ENCODE measurements around the gene PYCARD. TPM values are rescaled to one million over a fixed set of nuclear protein-coding genes. Genes with fewer than 3 reads are reported as not detected.
A peak's percentile ranks its signal among the peaks of the same experiment; 100 is the strongest.

The PYCARD gene
- total and polyA plus RNA-seq, 10 of the 15 experiments (the other 5 are each of a cell fraction or from before 2014, with no cell fraction given) = 5.1 to 106 (median 45.9) TPM

DNA sequence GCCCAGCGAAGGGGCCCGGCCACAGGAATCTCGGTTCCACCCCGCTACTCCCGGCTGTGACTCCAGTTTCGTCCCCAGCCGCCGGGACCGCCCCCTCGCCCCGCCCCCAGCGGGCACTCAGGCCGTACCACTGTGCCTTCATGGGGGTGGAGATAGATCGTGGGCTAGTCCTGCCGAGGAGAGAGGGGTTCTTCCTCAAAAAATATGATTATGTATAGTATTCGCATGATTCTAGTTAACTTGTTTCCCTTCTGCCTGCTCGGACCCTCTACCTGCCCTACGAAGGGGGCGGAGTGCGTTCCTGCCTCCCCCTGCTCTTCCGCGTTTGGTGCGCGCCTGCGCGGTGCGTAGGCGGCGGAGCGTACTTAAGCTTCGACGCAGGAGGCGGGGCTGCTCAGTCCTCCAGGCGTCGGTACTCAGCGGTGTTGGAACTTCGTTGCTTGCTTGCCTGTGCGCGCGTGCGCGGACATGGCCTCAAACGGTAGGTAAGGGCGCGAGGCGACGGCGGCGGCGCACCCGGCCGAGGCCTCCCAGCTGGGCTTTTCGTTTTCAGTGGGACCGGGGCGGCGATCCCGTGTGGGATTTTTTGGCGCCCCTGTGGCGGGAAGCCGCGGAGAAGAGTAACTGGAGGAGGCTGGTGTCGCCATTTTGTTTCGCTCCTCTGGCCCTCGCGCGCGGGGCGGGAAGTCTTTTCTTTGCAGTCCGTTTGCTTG is 22.7 kb downstream of the PYCARD start, which contains the start of gene FUS (continued):
- TF ChIP-seq, protein P1, sequence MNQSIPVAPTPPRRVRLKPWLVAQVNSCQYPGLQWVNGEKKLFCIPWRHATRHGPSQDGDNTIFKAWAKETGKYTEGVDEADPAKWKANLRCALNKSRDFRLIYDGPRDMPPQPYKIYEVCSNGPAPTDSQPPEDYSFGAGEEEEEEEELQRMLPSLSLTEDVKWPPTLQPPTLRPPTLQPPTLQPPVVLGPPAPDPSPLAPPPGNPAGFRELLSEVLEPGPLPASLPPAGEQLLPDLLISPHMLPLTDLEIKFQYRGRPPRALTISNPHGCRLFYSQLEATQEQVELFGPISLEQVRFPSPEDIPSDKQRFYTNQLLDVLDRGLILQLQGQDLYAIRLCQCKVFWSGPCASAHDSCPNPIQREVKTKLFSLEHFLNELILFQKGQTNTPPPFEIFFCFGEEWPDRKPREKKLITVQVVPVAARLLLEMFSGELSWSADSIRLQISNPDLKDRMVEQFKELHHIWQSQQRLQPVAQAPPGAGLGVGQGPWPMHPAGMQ (IDR thresholded peaks at IDR 0.05; ENCODE audit: borderline replicate concordance) = no peak
- no peak for TF ChIP-seq ZZZ3 (IDR thresholded peaks at IDR 0.05; ENCODE audit: control insufficient read depth, insufficient read length, low read depth)
- no peak for TF ChIP-seq ZNF217 (IDR thresholded peaks at IDR 0.05)
- no peak for TF ChIP-seq NR2C2 (IDR thresholded peaks at IDR 0.05; ENCODE audit: borderline replicate concordance, control insufficient read depth, insufficient read length, low read depth)
- TF ChIP-seq CHD1 (IDR thresholded peaks at IDR 0.05; ENCODE audit: low read depth, low read length) = peak; percentile 100
- no peak; the same call in 1 of the 2 replicates for TF ChIP-seq NFIC (IDR thresholded peaks at IDR 0.05; ENCODE audit: low read depth, low read length)
- TF ChIP-seq SMAD5 (IDR thresholded peaks at IDR 0.05; ENCODE audit: low read depth) = peak; percentile 100
- no peak for TF ChIP-seq NR2C1 (IDR thresholded peaks at IDR 0.05)
- peak; percentile 57 for TF ChIP-seq CREM (IDR thresholded peaks at IDR 0.05; ENCODE audit: low read depth)
- TF ChIP-seq ELK1 (IDR thresholded peaks at IDR 0.05; ENCODE audit: low read depth, low read length) = peak; percentile 51; the same call in 1 of the 2 replicates
- TF ChIP-seq BRCA1 (IDR thresholded peaks at IDR 0.05; ENCODE audit: low read depth, low read length) = peak; percentile 36; the same call in 1 of the 2 replicates
- TF ChIP-seq CBX5 (IDR thresholded peaks at IDR 0.05; ENCODE audit: low read depth) = peak; percentile 73
- 0 out of 2 replicates have a peak, but pooled peaks have one; percentile 2 for TF ChIP-seq SMC3 (IDR thresholded peaks at IDR 0.05; ENCODE audit: borderline replicate concordance, low read length)
- TF ChIP-seq, protein P2, sequence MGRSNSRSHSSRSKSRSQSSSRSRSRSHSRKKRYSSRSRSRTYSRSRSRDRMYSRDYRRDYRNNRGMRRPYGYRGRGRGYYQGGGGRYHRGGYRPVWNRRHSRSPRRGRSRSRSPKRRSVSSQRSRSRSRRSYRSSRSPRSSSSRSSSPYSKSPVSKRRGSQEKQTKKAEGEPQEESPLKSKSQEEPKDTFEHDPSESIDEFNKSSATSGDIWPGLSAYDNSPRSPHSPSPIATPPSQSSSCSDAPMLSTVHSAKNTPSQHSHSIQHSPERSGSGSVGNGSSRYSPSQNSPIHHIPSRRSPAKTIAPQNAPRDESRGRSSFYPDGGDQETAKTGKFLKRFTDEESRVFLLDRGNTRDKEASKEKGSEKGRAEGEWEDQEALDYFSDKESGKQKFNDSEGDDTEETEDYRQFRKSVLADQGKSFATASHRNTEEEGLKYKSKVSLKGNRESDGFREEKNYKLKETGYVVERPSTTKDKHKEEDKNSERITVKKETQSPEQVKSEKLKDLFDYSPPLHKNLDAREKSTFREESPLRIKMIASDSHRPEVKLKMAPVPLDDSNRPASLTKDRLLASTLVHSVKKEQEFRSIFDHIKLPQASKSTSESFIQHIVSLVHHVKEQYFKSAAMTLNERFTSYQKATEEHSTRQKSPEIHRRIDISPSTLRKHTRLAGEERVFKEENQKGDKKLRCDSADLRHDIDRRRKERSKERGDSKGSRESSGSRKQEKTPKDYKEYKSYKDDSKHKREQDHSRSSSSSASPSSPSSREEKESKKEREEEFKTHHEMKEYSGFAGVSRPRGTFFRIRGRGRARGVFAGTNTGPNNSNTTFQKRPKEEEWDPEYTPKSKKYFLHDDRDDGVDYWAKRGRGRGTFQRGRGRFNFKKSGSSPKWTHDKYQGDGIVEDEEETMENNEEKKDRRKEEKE (IDR thresholded peaks at IDR 0.05) = peak; percentile 99
- TF ChIP-seq RAD21 (IDR thresholded peaks at IDR 0.05; ENCODE audit: insufficient read depth, low read depth, low read length) = no peak
- TF ChIP-seq HDAC6 (IDR thresholded peaks at IDR 0.05; ENCODE audit: unreplicated experiment) = peak; percentile 99
- peak; percentile 98 for TF ChIP-seq TCF3 (IDR thresholded peaks at IDR 0.05; ENCODE audit: borderline replicate concordance, insufficient read depth, low read depth, low read length)
- TF ChIP-seq NKRF (conservative IDR thresholded peaks at IDR 0.05) = peak; percentile 86
- TF ChIP-seq CHD2 (IDR thresholded peaks at IDR 0.05; ENCODE audit: borderline replicate concordance, low read depth, low read length) = no peak; the same call in 1 of the 2 replicates
